ELF-1 (cell line): ENCODE data around the gene TRIM34.
"Not testable (repeated sequence)": the region's sequence is repeated elsewhere in the genome, so short reads cannot be mapped to it uniquely, and the experiment has no call there.

Source experiments
- DNase-seq: peaks from one replicate; pipeline ENCODE4 v3.0.0-alpha.2; 2016; ENCODE audit warnings: low read depth, low spot score

Gene TRIM34

GRCh38 chr11:5621580-5621979 lies 3.2 kb upstream of the TRIM34 start:
- peak; percentile 55 for DNase-seq

DNA sequence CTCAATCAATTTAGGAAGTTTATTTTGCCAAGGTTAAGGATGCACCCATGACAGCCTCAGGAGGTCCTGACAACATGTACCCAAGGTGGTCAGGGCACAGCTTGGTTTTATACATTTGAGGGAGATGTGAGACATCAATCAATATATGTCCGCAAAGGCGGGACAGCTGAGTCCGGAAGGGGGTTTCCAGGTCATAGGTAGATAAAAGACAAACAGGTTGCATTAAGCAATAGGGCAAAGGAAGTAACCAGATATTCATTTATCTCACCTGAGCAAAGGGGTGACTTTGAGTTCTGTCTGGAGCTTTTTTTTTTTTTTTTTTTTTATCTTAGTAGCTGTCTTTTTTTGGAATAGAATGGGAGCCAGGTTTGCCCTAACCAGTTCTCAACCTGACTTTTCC lies 2.0 kb upstream of the TRIM34 start:
- no peak for DNase-seq

GRCh38 chr11:5625281-5625680 lies 480 bp downstream of the TRIM34 start:
- DNase-seq = no peak

- no peak for DNase-seq
These were observed 1.4 kb downstream of the TRIM34 start for GRCh38 chr11:5626196-5626595.

DNA sequence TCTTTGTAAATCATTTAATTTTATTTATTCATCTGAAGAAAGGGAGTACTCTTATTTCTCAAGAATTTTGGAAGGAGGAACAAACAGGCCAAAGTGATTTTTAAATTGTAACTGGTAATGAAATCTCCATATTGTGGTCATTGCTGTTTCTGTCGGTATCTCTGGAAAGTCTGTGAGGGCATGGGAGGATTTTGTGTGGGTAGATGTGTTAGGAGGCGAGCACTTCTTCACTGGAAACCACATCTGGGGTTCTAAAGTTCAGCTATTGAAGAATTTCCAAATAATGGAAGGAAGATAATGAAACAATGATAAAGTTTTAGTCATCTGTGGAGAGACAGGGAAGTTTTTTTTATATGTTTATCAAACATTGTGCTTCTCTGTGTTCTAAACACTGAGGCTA lies 6.6 kb downstream of the TRIM34 start:
- DNase-seq = no peak

DNA sequence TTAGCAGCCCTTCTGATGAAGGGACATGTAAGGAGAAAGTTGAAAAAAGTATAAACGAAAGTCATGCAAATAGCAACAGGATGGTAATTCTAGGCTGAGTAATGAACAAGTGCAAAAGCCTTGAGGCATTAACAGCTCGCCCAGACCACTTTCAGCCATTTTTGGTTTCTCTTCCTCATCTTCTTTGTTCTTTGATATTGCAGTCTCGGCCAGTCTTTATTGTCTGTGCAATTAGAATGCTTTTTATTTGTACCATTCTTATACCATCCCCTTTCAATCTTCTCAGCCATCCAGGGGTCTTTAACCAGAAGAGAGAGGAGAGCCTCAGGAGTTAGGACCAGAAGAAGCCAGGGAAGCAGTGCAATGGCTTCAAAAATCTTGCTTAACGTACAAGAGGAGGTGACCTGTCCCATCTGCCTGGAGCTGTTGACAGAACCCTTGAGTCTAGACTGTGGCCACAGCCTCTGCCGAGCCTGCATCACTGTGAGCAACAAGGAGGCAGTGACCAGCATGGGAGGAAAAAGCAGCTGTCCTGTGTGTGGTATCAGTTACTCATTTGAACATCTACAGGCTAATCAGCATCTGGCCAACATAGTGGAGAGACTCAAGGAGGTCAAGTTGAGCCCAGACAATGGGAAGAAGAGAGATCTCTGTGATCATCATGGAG lies 7.3 kb downstream of the TRIM34 start:
- DNase-seq = no peak

GRCh38 chr11:5639953-5640352 lies 15.2 kb downstream of the TRIM34 start:
- no peak for DNase-seq

- no peak for DNase-seq
These were observed 18.8 kb downstream of the TRIM34 start for GRCh38 chr11:5643585-5643984.

DNA sequence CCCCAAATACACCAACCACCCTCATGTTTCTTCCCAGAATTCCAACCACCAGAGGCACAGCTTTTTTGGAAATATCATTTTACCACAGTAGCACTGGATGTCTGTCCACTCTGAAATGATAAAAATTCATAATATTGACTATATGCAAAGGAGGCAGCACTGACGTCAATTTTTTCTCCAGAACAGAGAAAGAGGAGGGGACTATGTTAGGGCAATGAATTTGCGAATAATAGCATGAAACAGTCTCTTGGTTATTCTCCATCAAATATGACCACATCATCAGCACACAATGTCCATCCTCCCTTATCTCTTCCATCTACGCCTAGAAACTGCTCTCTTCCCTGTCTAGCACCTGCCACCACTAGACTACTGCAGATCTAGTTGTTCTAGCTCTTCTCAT lies 21.3 kb downstream of the TRIM34 start:
- DNase-seq = no peak

- no peak for DNase-seq
These were observed 30.7 kb downstream of the TRIM34 start for GRCh38 chr11:5655474-5655873.

- not testable (repeated sequence) for DNase-seq
These were observed 32.2 kb downstream of the TRIM34 start for GRCh38 chr11:5656956-5657355.

GRCh38 chr11:5658318-5658717 lies 33.5 kb downstream of the TRIM34 start:
- DNase-seq = no peak

- DNase-seq = no peak
These were observed 38.7 kb downstream of the TRIM34 start for GRCh38 chr11:5663511-5663910.

GRCh38 chr11:5665051-5665570 lies 40.3 kb downstream of the TRIM34 start:
- DNase-seq = no peak

DNA sequence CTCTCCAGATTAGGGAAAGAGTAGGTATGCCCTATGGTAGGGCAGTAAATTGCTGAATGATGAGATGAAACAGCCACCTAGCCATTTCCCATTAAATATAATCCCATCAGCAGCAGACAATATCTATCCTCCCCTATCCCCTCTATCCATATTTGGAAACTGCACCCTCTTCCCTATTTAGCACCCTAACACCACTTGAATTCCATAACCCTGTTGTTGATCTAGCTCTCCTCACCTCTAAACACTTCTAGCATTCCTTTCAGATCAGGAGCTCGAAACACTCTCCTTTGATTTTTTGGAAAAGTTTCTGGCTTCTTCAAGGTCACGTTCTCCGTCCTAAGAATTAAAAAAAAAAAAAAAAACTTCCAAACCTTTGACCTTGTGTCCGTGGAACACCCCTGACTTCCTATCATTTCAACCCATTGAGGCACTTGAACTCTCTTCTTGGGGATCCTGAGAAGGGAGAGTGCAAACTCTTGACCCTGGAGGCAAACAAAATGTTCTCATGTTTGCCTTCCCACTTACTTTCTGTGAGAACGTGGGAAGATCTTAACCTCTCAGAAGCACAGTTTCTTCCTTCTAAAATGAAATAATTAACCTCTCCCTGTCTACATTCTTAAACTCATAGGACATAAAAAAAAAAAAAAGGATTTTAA lies 41.1 kb downstream of the TRIM34 start:
- no peak for DNase-seq

DNA sequence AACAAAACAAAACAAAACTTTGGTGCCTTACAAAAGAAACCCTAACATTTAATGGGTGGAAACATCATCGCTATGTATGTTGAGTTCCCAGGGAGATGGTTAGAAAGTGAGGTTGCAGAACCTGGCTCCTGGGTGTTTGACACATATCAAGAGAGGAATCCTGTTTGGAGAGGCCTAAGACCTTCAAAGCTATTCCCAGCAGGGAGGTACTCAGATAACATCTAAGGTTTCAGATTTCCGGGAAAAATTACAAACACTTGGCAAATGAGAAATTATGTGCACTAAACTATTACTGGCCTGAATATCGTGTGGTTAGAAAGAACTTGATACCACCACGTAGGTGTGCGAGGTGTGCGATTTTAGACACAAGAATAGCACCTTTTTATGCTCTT lies 41.6 kb downstream of the TRIM34 start:
- no peak for DNase-seq

DNA sequence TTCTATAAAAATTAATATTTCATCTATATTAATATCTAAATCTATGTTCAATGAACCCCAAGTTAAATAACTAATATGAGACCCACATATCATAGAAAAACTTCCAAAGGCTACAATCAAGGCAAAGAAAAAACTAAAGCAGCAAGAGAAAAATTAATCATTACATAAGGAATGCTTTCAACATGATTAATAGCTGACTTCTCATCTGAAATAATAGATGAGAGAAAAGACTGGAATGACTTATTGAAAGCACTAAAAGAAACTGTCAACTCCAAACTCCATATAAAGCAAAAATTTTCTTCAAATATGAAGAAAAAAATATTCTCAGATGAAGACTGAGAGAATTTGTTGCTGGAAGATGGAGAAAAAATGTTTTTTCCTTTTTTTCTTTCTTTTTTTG lies 47.0 kb downstream of the TRIM34 start:
- no peak for DNase-seq

- DNase-seq = no peak
These were observed 49.6 kb downstream of the TRIM34 start for GRCh38 chr11:5674391-5674790.

DNA sequence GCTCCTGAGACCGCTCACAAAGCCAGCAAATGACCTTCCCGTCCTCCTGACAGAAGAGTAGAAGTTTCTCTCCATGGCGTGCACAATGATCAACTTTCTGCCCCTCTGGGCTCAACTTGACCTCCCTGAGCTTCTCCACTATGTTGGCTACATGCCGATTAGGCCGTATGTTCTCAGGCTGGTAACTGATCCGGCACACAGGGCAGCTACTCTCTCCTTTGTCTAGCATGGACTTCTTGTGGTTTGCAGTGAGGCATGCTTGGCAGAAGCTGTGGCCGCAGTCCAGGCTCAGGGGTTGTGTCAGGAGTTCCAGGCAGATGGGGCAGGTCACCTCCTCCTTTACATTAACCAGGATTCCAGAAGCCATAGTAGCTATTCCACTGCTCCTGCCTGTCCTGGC lies 55.0 kb downstream of the TRIM34 start:
- DNase-seq = no peak

DNA sequence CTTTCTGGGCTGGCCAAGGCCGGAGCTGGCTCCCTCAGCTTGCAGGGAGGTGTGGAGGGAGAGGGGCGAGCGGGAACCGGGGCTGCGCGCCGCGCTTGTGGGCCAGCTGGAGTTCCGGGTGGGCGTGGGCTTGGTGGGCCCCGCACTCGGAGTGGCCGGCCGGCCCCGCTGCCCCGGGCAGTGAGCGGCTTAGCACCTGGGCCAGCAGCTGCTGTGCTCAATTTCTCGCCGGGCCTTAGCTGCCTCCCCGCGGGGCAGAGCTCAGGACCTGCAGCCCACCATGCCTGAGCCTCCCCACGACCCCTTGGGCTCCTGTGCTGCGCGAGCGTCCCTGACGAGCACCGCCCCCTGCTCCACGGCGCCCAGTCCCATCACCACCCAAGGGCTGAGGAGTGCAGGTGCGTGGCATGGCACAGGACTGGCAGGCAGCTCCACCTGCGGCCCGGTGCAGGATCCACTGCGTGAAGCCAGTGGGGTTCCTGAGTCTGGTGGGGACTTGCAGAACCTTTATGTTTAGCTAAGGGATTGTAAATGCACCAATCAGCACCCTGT lies 58.2 kb downstream of the TRIM34 start:
- not testable (repeated sequence) for DNase-seq

- DNase-seq = not testable (repeated sequence)
These were observed 58.8 kb downstream of the TRIM34 start for GRCh38 chr11:5683620-5684019.

- no peak for DNase-seq
These were observed 59.3 kb downstream of the TRIM34 start for GRCh38 chr11:5684036-5684645.
